Epithelial cell of prostate (primary cell): Measurements from ENCODE around the gene ADAMTSL2.

Experiments used
- DNase-seq: peaks from one replicate; pipeline ENCODE4 v3.0.0-alpha.2; 2011; ENCODE audit warnings: low read depth, low spot score
- H3K27ac ChIP-seq: fragments of 450-650 bp; 2 replicates; pipeline ENCODE4 v1.5.1; 2017; ENCODE audit warnings: mild to moderate bottlenecking

ADAMTSL2 gene

DNA sequence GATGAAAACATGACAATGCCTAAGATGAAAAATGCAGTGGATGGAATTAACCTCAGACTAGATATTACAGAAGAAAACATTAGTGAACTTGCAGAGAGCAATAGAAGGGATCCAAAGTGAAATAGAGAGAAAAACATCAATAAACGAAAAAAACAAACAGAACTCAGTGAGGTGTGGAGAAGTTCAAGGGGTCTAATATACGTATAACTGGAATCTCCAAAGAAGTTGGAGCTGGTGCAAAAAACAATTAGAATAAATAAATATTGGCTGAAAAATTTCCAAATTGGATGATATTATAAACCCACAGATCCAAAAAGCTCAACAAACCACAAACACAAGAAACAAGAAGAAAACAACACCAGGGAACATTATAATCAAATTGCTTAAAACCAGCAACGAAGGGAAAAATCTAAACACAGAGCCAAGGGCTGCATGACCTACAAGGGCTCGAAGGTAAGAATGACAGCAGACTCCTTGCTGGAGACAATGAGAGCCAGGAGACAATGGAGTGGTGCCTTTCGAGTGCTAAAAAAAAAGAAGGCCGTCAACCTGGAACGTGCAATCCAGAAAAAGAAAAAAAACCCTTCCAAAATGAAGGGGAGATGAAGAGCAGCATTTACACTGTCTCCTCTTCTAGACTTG lies 62.9 kb downstream of the ADAMTSL2 start:
- DNase-seq: no peak
- no peak overlapping the region for H3K27ac ChIP-seq

DNA sequence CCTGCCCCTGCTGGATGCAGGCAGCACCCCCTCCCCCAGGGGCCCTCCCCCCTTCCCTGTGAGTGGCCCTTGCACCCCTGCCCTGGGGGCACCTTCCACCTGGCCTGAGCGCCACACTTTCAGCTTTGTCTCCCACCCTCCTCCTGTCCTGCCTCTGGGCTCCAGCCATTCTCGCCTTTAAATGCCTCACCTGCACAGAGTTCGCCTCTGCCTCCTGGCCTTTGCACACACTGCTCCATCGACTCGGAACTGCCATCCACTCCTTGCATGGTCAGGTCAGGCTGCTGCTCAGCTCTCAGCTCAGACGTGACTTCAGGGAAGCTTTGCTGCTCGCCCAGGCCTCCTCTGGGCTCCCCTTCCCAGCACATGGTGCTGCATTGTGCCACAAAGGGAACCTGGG lies 64.5 kb downstream of the ADAMTSL2 start:
- no peak overlapping the region for H3K27ac ChIP-seq
- no peak for DNase-seq

DNA sequence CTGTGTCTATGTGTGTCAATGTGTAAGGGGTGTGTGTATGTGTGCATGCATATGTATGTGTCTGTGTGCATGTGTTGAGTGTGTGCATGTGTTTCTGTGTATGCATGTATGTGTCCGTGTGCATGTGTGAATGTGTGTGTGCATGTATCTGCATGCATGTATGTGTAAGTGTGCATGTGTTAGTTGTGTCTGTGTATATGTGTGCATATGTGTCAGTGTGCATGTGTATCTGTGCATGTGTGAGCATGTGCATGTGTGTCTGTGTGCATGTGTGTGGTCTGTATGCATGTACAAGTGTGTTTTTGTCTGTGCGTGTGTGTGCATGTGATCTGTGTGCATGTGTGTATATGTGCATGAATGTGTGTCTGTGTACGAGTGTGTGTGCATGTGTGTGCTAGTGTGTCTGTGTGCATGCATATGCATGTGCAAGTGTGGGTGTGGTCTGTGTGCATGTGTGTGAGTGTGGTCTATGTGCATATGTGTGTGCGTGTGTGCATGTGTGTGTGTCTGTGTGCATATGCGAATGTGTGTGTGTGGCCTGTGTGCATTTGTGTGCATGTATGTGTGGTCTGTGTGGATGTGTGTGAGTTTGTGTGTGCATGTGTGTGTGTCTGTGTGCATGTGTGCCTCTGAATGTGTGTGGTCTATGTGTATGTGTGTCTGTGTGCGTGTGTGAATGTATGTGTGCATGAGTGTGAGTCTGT lies 65.1 kb downstream of the ADAMTSL2 start:
- no peak overlapping the region for H3K27ac ChIP-seq
- DNase-seq: no peak

DNA sequence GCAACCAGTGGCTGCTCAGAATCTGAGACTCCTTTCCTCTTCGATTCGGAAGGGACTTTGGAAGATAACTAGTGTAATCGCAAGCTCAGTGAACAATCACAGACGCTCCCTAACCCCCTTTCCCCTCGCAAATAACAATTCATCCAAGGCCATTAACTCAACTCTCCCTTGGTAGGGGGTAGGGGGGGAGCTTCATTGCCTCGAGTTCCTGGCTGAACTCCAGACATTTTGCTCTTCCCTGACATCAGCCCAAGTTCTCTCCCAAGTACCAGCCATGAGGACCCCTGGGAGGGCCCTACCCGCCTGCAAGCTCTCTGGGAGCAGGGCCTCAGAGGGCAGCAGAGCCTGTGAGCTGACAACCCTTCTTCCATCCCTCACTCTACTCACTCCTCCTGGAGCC lies 66.2 kb downstream of the ADAMTSL2 start:
- H3K27ac ChIP-seq: no peak overlapping the region
- no peak for DNase-seq

DNA sequence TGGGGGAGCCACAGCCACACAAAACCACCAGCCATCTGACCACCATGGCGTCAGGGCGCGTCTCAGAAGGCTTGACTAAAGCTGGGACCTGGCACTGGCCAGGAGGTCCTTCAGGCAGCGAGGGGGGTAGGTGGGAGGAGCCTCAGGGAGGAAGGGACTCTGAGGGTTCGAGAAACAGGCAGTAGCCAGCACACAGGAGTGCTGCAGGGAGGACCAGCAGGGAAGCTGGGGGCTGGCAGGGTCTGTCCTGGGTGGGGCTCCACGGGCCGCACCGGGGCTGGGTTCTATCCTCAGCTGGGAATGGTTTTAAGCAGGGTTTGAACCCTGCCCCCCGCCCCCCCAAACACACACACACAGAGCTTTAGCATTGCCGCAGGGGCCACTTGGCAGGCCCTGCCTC lies 67.2 kb downstream of the ADAMTSL2 start:
- H3K27ac ChIP-seq: no peak overlapping the region
- no peak for DNase-seq

DNA sequence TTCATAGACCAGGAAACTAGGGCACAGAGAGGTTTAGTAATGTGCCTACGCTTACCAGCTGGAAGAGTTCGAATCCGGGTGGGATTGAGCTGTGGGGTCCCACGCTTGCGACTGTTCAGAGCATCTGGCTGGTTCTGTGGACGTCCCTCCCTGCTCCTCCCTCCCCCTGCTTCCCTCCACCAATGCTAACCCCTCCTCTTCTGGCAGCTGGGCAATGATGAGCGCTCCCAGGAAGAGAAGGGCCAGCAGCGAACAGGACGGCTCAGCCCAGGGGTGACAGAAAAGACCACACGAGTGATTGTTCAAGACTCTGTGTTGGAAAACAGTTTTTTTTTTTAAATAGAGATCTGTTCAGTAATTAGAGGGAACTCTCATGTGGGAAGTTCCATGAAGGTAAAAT lies 67.8 kb downstream of the ADAMTSL2 start:
- DNase-seq: no peak
- no peak overlapping the region for H3K27ac ChIP-seq

DNA sequence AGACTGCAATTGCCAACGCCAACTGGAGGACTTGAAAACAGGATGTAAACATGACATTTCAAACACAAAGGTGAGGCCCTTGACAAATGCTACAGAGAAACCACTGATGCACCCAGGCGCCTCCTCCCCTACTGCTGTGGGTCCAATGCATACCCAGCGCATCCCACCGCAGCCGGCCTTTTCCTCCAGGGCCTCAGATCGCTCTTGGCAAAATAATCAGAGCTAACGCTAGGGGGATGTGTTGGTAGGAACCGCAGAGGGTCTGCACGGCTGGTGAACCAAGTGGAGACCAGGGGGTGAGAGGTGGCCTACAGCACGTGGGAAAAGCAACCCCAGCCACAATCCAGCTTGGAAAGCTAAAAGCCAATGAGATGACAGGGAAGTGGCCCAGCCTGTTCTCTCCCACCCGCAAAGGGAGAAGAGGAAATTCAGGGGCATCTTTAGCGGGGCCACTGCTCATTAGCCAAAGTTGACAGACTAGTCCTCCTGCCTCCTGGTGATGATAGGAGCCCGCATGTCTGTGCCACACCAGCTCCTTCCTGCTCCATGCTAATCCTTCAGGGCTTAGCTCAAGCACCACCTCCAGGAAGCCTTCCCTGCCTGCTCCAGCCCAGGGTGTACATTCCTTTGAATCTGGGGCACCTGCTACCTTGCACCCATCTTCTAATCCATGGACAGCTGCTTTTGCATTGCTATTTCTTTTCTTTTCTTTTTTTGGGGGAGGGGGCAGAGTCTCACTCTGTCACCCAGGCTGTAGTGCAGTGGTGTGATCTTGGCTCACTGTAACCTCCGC lies 68.8 kb downstream of the ADAMTSL2 start:
- H3K27ac ChIP-seq: no peak overlapping the region
- no peak for DNase-seq

DNA sequence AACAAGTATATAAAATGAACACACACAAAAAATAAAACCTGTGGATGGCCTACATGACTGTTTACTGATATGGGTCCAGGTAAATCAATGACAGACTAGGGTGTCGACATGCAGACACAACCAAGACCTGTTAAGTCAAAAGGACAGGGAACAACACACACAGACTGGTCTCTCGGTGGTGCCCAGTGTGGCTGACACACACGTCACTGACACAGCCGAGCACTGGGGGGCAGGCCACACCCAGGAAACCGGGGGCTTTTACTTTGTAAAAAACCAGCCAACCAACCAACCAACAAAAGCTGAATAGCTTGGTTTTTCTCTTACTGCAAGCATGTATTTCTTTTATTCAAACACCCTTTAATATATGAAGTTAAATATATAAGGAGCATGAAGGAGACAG lies 69.7 kb downstream of the ADAMTSL2 start:
- H3K27ac ChIP-seq: no peak overlapping the region
- DNase-seq: no peak

DNA sequence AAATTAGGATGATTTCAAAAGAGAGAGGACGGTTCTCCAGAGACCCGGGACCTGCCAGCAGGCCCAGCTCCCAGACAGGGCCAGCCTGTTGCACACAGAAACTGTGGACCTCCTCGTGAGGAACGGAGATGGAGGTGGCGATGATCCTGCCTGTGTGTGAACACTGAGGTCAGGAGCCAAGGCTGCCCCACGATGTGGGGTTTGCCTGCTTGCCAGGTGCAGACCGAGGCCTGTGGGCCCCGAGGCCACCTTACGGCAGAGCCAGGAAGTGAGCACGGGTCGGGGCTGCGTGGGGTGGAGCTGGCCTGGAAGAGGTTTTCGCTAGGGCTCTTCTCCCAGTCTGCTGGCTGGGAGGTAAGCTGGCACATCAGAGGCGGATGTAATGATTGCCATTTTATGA lies 70.4 kb downstream of the ADAMTSL2 start:
- DNase-seq: no peak
- no peak overlapping the region for H3K27ac ChIP-seq

DNA sequence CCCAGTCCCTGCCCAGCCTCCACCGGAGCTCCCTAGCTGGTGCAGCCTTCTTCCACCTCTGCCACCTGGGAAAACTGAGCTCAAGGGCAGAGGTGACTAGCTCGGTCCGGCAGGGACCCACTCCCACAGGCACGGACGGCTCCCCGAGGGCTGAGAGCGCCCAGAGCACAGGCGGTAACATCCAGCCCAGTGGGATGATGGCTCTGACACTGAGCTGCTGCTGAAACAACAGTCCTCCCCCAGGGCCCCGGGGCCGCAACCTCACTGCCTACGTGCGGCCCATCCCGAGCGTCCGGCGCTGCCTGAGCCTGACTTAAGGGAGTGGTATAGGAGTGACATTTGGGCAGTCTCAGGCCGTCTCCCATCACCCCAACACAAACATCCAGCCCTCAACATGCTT lies 70.9 kb downstream of the ADAMTSL2 start:
- DNase-seq: no peak
- no peak overlapping the region for H3K27ac ChIP-seq

DNA sequence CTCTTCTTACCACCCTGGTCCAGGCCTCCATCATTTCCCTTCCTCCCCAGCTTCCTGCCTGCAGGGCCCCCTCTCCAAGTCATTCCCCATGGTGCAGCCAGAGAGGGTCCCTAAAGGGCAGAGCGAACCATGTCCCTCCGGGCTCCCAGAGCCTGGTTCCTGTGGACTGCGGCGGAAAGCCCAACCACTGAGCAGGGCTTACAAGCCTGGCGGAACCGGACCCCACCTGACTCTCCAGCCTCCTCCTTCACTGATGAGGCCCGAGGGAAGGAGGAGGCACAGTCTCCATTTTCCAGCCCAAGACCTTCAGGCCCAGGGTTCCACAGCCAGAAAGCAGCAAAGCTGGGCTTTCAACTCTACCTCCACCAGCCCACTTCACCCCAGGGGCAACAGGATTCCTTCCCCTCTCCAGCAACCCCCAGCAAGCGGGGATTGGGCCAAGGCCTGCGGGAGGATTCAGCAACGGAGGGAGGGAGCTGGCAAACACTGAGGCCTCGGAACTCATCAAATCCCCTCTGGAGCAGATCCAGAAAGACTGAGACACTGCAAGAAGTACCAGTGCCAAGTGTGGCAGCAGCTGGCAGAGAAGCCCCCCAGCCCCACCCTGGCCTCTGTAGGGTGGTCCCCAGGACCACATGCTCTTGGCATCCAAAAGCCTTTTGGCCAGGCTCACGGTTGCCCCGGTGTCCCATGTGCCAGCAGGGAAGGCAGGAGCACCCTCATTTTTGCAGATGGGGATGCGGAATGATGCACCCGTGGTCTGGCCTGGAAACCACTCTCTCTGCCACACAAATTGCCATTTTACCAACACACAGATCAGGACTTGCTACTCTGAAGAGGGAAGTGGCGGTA lies 71.6 kb downstream of the ADAMTSL2 start:
- H3K27ac ChIP-seq: no peak overlapping the region
- DNase-seq: no peak

DNA sequence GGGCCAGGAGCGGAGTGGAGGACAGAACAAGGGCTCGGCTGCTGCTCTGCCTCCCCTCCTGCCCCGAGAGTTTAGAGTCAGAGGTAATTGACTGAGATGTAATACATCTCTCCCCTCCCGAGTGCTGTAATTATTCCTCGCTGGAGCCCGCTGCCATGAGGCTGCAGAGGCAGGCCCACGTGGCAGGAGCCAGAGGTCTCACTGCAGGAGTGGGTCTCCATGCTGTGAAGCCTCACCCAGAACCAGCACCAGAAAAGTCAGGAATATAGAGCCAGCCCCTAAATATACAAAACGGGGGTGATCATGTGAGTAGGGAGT lies 72.2 kb downstream of the ADAMTSL2 start:
- DNase-seq: no peak
- no peak overlapping the region for H3K27ac ChIP-seq

DNA sequence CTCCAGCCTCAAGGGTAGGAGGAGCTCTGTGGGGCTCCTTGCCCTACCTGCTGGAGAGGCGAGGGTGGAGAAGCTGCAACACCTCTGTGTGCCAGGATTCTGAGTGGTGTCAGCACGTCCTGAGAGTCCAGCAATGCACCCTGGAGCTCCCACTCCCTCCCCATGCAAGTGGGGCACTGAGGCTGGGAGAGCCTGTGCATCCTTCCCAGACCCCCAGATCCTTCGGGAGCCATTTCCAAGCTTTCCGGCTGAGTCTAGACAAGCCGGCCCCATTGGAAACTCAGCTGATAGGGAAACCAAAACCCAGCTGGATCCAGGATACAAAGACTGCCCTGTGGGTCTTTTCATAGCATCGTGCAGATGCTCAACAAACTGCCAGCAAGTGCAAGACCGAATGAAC lies 72.9 kb downstream of the ADAMTSL2 start:
- no peak overlapping the region for H3K27ac ChIP-seq
- DNase-seq: no peak

DNA sequence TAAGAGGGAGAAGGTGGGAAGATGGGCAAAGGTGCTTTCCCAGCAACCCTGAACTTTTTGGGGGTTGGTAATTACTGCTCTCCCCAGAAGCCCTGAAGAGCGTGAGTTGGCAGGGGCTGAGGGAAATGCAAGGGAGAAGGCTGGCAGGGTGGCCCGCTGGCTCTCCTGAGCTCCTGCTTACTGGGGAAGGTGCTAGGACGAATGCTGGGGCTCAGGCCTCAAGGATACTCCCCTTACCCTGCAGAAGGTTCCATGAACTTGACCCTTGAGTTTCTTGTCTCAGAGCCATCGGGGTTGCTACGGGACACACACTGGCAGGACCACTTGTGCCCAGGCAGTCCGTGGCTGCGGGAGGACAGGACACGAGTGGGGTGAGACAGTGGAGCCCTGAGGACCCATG lies 73.5 kb downstream of the ADAMTSL2 start:
- no peak overlapping the region for H3K27ac ChIP-seq
- DNase-seq: no peak

DNA sequence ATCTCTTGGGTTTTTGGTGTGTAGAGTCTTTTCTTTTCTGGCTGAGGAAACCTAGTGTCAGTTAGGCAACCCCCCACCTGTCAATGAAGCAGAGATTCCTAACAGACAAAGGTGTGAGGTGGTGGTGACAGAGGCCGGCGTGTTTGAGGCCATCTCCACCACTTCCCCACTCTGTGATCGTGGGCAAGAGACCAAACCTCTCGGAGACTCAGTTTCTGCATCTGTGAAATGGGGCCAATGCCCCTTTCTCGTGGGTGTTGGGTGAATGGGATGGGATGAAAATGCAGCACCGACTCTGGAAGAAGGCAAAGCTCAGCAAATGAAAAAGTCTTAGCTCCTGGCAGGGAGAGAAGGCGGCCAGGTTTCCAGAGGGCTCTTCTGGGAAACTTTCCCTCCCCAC lies 73.9 kb downstream of the ADAMTSL2 start:
- no peak overlapping the region for H3K27ac ChIP-seq
- no peak for DNase-seq

DNA sequence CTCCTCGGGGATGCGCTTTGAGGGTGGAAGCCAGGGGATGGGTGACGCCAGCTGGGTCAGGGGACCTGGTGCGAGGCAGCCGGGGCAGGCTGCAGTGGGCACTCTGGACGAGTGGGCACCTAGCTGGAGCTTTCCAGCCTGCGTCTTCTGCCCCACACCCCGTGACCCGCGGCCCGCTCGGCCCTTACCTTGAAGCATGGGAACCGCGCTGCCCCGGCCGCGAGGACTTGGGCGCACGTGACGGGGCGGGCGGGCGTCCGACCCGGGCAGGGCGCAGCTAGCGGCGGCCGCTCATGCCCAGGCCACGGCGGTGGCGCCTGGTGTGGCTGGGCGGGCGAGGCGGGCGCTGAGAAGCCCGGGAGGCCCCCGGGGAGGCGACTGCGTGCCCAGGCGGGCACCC lies 74.4 kb downstream of the ADAMTSL2 start:
- no peak overlapping the region for H3K27ac ChIP-seq
- no peak for DNase-seq

DNA sequence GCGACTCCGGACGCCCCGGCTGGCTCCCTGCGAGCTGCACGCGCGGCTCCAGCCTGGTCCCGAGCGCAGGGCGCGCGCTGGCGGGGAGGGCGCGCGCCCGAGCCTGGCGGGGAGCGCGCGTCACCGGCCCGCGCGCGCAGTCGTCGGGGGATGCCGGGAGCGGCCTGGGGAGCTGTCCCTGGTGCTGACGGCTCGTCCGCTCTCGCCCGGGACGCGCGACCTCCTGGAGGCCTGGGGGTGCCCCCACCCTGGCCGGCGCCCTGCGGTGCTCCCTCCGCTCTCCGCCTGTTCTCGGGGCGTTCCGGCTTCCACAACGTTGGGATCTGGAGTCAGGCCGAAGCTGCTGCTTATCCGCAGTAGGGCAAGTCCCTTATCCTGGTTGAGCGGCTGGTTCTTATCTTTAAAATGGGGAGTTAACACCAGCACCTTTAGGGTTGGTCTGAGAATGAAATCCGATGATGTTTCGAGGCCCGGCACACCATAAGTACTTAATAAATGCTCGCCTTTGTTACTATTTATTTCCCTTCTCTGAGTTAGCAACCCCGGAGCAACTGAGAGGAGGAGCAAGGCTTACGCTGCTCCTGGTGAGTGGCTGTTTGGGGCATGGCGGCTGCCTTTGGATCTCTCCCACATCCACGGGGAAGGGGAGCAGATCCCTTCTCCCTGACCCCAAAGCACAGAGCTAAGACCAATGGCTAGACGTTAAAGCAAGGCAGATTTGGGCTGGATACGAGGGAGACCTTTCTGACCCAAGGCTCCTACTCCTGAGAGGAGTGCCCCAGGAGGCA lies 75.0 kb downstream of the ADAMTSL2 start, which contains the start of gene FAM163B:
TSS of gene FAM163B (minus strand) at position 79 of the 788 bp plus-strand sequence. CDS start 29,166 bp downstream, outside the sequence.
- no peak within 1 kb of the TSS for H3K27ac ChIP-seq
- DNase-seq: no peak

DNA sequence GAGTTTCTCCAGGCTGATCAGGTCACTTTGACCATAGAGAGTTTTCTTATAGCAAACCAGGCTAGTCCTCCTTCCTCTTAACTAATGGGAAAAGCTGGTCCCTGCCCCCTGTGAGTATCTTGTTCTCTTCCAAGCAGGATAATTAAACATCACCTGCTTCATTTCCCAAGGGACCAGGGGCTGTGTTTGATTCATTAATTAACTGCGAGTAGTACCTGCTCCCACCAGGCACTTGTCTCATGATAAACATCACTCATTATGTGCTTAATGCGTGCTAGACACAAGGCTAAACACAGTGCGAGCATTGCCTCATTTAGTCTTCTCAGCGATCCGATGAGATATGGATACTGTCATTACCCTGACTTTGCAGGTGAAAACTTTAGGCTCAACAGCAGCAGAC lies 76.3 kb downstream of the ADAMTSL2 start:
- H3K27ac ChIP-seq: no peak overlapping the region
- no peak for DNase-seq

DNA sequence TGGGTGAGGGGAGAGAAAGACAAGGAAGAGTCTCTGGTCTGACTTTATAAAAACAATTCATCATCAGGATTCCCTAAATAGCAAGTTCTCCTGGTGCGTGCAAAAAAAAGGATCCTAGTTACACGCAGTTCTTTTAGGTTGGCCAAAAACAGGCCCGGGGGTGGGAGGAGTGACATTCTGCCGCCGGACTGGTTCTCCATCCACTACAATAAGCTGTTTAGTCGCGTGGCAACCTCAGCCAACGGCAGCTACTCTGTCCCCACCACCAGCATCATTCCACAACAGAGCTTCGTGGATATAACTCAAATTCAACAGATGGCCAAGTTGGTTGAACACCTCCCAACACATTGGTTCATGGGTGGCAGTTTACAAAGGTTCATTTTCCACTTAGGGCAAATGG lies 77.5 kb downstream of the ADAMTSL2 start:
- DNase-seq: no peak
- H3K27ac ChIP-seq: no peak overlapping the region

DNA sequence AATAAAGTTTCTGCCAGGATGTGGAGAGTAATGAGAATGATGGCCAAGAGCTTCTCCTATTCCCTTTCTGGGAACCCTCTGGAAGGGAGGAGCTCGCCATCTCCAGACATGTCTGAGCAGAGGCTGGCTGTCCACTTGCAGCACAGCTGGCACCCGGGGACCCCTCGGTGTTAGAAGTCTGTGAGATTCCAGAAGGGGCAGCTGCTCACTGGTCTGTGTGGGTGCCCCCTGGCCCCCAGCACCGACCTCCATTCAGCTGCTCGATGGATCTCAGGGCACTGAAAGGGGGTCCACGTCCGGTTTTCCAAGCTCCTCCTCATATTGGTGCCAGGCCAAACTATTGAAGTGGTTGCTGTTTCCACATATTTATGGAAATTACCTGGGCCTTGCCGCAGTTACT lies 78.3 kb downstream of the ADAMTSL2 start:
- H3K27ac ChIP-seq: no peak overlapping the region
- no peak for DNase-seq
